Stimulated activated CD4-positive, alpha-beta T cell treated with anti-CD3 and anti-CD28 coated beads, TNF-alpha, amount 100 ng/mL, for 24 hours (primary cell): ENCODE results near the gene ZNF816.
"Not testable (repeated sequence)": the region's sequence is repeated elsewhere in the genome, so short reads cannot be mapped to it uniquely, and the experiment has no call there.

Experiments
- DNase-seq, 3 experiments: peaks; one replicate each; pipeline ENCODE4 v3.0.0-alpha.2; 2020; ENCODE audit warnings: low read depth in 3 of 3

The ZNF816 gene

DNA sequence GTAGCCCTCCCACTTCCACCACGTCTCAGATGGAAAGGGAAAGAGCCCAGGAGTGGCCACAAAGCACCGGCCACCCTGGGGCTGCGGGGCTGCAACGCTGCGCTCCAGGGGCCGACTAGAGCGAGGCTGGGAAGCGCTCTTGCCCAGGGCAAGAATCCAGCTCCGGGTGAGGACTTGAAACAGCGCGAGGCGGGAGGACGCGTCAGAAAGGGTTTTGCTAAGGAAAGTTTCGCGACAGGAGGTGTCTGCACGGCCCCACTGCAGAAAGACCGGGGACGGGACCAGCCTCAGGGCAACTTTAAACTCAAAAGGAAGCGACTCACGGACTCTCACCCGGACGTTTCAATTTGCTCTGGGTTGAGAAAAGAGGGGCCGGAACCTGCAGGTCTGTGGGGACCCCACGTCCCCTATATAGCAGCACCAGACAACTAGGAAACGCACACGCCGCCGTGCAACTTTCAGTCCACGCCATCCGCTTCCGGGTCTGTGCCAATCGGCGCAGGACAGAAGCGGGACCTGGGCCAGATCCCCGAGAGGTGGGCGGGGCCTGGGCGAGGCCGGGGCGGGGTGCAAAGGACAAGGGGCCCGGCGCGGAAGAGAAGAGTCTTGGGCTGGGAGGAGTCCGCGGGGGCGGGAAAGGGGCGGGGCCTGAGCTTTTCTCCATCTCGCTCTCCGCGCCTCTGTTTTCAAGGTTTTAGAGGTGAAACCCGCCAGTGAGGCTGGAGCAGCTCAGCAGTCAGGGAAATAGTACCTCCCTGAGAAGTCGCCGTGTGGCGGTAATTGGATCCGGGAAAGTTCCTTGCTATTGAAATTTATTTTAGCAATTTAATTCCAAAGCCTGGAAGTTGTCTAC, at the start of gene ZNF816:
Gene ZNF816, minus strand, starts transcription at position 488 of the 853 bp plus-strand sequence. CDS start 6,792 bp downstream, outside the sequence.
- DNase-seq, result peak; percentile 98 to 99 (median 98)

DNA sequence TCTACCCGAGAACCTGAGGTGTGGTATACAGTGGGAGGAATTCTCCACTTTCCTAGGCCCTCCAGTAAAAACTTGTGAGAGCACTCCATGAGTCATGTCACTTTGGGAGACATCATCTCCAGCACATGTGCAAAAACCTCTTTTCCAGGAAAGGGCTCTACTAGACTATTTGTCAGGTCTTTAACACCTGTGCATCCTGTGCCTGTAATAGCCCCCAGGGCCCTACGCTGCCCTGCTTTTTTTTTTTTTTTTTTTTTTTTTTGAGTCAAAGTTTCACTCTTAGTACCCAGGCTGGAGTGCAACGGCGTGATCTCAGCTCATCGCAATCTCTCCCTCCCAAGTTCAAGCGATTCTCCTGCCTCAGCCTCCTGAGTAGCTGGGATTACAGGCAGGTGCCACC, 49.3 kb upstream of the ZNF816 start:
- DNase-seq, result no peak

DNA sequence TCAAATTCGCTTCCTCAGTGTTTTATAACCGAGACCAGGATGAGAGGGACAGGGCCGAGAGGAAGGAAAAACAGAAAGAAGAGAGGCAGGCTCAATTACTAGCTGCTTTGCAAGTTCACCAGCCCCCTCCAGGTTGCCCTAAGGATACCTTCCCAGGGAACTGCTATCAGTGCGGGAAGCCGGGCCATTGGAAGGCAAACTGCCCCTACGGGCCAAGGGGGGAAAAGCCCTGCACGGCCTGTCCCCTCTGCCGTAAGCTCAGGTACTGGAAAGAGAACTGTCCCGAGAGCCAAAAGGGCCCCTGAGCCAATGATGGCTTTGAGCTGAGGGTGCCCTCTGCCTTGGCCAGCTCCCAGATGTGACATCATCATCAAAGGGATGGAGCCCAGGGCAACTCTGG, 47.8 kb upstream of the ZNF816 start:
- DNase-seq, result no peak

DNA sequence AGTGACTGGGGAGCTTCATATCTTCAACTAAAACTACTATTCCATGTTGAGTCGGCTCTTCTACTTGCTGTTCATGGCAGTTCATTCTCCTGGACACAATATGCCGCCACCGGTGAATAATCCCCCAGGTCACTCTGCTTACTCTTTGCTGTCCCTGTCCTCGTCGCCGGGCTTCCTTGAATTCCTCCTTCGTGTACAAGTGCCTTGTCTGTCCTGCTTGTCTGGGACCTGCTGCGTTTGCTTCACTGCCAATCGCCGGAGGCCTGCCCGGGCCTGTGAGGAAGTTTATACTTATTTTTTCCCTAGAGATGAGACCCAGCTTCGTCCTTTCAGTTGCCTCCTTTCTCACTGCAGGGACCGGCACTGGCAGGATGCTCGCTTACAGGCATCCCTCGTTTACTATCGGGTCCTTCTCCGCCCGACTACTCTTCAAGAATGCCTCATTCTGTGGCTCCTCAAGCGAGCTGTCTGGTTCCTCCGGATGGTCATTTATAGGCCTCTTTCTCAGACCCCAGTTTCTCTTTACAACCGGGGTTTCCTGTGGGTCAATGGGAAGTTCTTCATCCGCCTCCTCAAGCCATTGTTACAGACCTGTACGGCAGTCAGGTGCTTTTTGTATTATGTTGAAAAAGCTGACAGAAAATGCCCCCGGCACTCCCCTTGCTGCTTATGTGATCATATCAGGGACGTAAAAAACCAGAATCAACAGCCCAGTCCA, 45.5 kb upstream of the ZNF816 start:
- DNase-seq, result no peak

DNA sequence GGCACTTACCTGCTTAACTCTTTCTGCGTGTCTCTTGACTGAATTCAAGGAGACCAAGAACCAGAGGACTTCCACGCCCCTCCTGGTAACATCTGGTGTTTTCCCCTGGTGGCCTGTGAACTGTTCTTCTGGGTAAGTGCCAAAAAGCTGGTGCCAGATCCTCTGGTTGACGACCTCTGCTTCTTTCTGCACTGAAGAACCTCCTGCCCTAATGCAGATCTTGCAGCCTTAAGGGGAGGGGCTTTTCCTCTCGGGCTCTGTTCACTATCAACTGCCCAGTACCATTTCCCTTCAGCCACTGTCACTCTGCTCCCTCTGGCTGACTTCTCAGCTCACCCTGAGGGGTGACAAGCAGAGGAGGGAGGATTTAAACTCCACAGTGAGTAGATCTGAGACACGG, 44.9 kb upstream of the ZNF816 start:
- DNase-seq, result no peak

DNA sequence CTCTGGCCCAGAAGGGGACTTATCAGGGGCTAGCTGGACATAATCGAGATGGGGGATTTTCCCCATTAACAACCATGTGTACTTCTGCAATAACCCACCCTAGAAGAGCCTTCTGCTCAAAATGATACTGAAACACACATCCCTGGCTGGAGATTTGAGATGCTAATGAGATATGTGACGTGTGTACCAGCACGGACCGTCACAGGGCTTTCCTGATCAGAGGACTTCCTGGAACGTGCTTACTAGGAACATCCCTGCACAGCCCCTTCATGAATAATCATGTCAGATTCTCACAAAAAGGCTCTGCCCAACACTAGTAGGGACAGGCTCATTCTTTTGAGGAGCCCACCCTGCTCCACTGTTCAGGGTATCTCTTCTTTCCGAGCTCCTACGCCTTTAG, 44.5 kb upstream of the ZNF816 start:
- no peak for DNase-seq

DNA sequence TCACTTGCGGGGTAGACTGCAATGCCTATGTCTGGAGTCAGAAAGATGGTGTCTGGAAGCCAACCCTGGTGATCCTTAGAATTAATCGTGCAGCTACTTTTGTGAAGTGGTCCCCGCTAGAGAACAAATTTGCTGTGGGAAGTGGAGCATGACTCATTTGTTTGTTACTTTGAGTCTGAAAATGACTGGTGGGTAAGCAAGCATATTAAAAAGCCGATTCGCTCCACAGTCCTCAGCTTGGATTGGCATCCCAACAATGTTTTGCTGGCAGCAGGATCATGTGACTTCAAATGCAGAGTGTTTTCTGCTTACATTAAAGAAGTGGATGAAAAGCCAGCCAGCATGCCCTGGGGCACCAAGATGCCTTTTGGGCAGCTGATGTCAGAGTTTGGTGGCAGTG, 41.6 kb upstream of the ZNF816 start:
- DNase-seq, result no peak

DNA sequence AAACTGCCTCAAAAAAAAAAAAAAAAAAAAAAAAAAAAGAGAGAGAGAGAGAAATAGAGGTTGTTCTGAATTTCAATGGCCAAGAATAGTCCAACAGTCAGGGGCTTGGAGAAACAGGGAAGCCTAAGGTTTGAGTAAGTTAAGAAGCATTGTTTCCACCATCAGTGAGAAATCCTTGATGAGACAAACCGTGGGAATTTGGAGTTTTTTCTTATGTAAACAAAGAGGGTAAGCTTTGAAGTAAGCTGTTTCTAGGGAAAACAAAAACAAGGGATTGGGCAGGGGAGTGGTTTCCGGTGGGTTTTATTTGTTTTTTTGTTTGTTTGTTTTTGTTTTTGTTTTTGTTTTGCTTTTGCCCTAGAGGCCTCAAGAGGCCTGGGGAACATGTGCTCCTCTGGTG, 39.8 kb upstream of the ZNF816 start:
- no peak for DNase-seq

DNA sequence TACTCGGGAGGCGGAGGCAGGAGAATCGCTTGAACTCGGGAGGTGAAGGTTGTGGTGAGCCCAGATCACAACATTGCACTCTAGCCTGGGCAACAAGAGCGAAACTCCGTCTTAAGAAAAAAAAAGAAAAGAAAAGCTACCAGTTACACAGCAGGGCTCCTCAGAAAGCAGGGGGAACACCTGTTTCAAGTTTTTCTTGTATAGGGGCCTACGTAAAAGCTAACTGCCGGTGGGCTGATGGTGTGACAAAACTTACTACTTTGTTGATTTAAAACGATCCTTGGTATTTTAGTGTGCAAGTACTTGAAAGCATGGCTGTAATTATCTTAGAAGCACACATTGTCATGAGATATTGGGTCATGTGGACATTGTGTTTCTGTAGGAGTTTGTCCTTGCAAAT, 35.3 kb upstream of the ZNF816 start:
- no peak for DNase-seq

DNA sequence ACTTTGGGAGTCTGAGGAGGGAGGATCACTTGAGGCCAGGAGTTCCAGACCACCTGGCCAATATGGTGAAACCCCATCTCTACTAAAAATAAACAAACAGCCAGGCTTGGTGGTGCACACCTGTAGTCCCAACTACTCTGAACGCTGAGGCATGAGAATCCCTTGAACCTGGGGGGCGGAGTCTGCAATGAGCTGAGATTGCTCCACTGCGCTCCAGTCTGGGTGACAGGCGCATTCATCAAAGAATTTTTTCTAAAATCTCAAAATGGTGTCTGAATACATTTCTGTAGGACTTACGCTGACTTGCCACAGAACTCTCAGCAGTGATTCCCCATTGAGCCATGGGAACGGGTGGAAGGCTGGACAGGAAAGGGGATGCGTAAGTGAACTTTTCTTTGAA, 33.0 kb upstream of the ZNF816 start:
- no peak for DNase-seq

DNA sequence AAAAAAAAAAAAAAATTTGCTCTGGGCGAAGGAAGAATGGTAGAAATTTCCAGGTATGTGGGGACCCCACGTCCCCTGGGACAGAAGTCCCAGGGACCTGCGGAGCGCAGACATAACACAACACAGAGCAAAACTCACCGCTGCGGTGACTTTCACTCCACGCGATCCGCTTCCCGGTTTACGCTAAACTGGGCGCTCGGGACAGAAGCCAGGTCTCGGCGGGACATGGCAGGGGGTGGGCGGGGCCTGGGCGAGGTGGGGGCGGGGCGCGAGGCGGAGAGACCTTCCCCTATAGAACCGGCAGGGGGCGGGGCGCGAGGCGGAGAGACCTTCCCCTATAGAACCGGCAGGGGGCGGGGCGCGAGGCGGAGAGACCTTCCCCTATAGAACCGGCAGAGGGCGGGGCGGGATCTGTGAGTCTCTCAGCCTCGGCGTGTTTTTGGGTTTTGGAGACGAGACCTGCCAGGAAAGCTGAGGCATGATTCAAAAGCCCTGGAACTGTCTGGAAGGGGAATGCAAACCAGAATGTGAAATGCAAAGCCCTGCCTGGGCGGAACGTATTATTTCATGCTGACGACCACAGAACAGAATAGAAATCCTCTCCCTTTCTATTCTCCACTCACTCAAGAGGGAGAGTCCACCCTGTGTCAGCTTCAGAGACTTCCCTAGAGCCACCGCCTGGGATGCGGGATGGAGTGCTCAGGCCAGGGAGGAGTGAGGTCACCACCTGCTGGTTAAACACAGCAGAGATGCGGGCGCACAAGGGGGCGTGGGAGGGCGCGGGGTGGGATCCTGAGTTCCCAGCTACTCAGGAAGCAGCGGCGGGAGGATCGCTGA, 30.9 kb upstream of the ZNF816 start:
- peak; percentile 40 to 78 (median 49) for DNase-seq

DNA sequence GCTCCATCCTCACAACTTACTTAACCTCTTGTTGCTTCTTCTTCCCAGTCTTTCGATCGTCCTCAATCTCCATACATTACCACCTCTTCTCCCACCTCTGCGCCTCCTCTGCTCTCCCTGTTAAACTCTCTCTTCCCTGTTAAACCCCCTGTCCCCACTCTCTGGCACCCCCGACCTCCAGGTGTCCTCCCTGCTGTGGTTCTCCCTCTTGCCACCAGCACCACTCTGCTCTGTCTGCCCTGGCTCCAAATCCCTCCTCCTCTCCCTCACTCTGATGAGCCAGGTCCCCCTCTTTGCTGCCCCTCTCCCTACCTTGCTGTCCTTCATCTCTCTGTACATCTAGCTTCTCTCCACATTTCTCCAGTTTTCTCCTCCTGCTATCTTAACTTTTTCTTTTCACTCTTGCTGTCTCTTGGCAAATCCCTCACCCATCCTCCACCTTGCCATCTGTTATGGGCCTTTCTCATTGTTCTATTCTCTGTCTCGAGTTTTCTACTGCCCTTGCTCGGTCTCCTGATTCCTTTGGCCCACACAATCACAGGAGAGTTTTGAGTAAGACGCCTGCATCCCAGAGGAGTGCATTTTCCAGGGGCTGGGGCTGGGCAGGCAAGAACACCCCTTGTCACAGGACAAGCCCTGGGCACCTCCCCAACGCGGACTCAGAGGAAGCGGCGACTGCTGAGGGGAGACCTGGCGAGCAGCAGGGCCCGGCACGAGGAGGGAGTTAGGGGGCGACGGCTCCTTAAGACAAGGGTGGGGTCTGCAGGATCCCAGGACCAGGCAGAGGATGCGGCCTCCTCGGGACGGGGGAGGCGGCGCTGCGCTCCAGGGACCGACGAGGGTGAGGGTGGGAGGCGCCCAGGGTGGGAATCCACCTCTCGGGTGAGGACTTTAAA, 29.7 kb upstream of the ZNF816 start:
- DNase-seq, result no peak

DNA sequence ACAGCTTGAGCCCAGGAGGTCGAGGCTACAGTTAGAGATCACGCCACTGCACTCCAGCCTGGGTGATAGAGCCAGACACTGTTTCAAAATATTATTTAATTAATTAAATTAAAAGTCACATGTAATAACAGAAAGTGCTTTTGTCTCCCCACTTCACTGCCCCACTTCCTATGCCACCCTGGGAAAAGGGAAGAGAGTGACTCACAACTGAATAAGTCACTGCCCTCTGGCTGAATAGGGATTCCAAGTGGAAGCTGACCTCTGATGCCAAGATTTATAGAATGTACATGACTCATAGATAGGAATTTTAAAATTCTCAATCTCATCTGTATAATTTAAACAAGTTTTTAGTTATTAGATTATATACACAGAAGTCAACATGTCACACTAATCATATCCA, 28.8 kb upstream of the ZNF816 start:
- DNase-seq, result no peak

DNA sequence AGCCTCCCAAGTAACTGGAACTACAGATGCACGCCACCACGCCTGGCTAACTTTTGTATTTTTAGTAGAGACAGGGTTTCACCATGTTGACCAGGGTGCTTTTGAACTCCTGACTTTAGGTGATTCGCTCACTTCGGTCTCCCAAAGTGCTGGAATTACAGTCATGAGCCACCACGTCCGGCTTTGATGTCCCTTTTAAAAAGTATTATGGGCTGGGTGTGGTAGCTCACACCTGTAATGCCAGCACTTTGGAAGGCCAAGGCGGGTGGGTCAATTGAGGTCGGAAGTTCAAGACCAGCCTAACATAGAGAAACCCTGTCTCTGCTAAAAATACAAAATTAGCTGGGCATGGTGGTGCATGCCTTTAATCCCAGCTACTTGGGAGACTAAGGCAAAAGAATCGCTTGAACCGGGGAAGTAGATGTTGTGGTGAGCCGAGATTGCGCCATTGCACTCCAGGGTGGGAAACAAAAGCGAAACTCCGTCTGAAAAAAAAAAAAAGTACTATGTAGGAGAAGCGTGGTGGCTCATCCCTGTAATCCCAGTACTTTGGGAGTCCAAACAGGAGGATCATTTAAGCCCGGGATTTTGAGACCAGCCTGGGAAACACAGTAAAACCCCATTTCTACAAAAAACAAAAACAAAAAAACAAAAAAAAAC, 28.2 kb upstream of the ZNF816 start:
- DNase-seq, result no peak

DNA sequence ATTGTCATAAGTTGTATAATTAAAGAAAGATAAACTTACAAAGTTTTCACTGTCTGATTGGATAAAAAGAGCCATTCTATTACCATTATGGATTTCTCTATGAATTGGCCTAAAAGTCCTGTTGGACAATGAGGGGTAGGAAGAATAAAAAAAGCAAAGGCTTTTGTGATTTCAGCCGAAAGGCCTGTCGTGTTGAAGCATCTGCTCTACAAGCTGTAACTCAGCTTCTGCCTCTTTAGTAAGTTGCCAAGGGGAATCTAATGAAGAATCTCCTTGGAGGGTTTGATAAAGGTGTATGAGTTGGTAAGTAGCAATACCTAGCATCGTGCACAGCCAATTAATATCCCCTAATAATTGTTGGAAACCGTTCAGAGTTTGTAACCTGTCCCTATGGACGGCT, 25.8 kb upstream of the ZNF816 start:
- DNase-seq, result no peak

DNA sequence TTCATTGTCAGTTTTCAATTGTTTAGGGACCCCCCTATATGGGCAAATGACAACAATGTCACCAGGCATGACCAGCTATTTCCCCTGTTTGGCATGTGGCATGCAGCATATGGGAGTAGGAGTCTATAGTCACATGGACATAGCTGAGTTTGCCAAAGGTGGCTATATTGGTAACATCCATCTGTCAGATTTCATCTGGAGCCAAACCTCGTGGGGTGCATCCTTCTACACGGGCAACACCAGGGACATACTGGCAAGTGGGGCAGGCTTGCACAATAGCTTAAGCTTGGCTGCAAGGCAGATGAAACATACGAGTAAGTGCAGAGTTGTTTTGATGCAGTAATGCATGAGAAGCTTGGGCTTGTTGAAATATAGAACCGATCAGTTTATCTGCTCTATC, 24.5 kb upstream of the ZNF816 start:
- no peak for DNase-seq

DNA sequence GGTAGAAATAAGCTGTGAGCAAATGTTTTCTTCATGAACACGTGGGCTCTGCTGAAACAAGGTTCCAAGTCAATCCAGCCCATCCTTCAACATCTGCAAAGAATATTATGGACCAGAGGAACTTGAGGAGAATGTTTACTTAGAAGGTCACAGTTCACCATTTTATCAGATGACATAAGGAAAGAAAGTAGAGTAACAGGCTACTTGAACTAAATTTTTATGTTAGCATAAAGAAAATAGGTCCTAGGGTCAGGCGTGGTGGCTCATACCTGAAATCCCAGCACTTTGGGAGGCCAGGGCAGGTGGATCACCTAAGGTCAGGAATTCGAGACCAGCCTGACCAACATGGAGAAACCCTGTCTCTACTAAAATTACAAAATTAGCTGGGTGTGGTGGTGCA, 20.5 kb upstream of the ZNF816 start:
- DNase-seq, result not testable (repeated sequence)

DNA sequence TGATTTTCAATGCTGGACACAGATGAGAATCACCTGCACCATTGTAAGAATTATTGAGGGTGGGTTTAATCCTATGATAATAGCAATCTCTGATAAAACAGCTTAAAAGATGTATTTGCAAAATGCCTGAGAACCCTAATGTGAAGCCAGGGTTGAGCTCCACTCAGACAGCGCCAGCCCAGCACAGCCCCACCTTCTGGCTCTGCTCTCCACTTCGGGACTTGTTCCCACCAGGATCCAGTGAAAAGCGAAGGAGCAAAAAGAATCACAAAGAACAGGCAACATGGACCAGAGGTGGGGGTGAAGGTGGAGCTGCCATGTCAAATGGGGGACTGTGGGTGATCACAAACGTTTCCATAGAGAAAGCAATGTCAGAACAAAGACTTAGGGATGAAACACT, 18.6 kb upstream of the ZNF816 start:
- DNase-seq, result no peak

DNA sequence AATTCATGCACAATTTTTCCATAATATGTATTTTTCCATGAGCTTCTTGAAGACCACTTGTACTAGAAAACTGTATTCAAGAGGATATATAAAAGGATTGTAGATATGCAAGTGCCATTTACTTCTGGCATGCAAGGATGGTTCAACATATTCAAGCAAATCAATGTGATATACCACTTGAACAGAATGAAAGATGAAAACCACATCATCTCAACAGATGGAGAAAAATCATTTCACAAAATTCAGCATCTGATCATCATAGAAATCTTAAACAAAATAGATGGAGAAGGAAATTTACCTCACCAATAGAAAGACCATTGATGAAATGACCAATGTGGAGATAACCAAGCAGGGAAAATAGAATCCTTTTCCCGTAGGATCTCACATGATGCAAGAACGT, 5.1 kb upstream of the ZNF816 start:
- no peak for DNase-seq

DNA sequence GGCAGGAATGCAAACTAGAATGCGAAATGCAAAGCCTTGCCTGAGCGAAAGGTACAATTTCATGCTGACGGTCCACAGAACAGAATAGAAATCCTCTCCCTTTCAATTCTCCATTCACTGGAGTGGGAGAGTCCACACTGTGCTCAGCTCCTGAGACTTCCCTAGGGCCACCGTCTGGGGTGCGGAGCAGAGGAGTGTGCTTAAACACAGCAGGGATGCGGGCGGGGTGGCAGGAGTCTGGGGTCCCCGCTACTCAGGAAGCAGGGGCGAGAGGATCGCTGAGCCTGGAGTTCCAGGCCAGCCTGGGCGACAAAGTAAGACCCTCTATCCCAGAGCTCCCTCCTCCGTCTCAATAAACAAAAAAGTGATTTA, 552 bp upstream of the ZNF816 start:
- no peak for DNase-seq

DNA sequence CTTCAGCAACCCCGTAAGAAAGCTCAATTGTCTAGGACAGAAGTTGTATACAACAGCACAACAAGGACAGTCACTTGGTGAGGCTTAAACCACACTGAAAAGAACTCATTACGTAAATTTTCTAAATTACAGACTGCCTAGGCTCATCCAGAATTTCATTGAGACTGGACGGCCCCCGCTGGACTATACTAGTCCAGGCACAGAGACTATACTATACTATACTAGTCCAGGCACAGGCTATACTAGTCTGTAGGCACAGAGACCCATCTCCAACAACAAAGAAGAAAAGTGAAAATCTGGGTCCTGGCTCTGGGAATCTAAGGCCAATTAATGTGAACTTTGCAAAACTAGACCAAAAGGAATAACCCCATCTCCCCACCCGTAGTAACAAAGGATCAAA, 700 bp downstream of the ZNF816 start:
- DNase-seq, result no peak
